GM23338 (cell line): ENCODE results near the gene CERS3. TPM values are rescaled to one million over a fixed set of nuclear protein-coding genes. Genes with fewer than 3 reads are reported as not detected.

Experiments used
- ATAC-seq: fragments of 200-7000 bp; cut with Tn5 transposase; 3 replicates; pipeline ENCODE4 v1.9.1; 2020
- DNase-seq: peaks from one replicate; pipeline ENCODE4 v3.0.0-alpha.2; 2015; ENCODE audit warnings: low spot score
- H2AFZ ChIP-seq: fragments of 200-600 bp; sonication (generic); 2 replicates; pipeline ENCODE4 v1.8.0; 2016; ENCODE audit warnings: antibody characterized with exemption, mild to moderate bottlenecking, moderate library complexity
- H3F3A ChIP-seq: fragments of 200-600 bp; sonication (generic); replicated peaks from 2 replicates; pipeline ENCODE4 v1.8.0; 2017; ENCODE audit warnings: antibody characterized with exemption, mixed run types, low read depth
- H3K27ac ChIP-seq: fragments of 200-600 bp; sonication (generic); 2 replicates; pipeline ENCODE4 v1.6.1; 2016; ENCODE audit warnings: low read depth
- H3K27me3 ChIP-seq: fragments of 200-600 bp; sonication (generic); 2 replicates; pipeline ENCODE4 v1.8.0; 2016; ENCODE audit warnings: mild to moderate bottlenecking, mixed run types, moderate library complexity; ENCODE audit not compliant: insufficient read depth
- H3K36me3 ChIP-seq: fragments of 200-600 bp; sonication (generic); 2 replicates; pipeline ENCODE4 v1.8.0; 2016; ENCODE audit warnings: mild to moderate bottlenecking; ENCODE audit not compliant: insufficient read depth
- H3K4me1 ChIP-seq: fragments of 200-600 bp; sonication (generic); 2 replicates; pipeline ENCODE4 v1.8.0; 2016; ENCODE audit warnings: mild to moderate bottlenecking, moderate library complexity; ENCODE audit not compliant: insufficient read depth
- H3K4me2 ChIP-seq: fragments of 200-600 bp; sonication (generic); 2 replicates; pipeline ENCODE4 v1.7.1; 2017; ENCODE audit warnings: mixed run types
- H3K4me3 ChIP-seq: fragments of 200-600 bp; sonication (generic); 2 replicates; pipeline ENCODE4 v1.6.1; 2016; ENCODE audit warnings: mixed run types
- H3K79me2 ChIP-seq: fragments of 200-600 bp; sonication (generic); replicated peaks from 2 replicates; pipeline ENCODE4 v1.8.0; 2017; ENCODE audit warnings: mild to moderate bottlenecking; ENCODE audit not compliant: insufficient read depth
- H3K9me2 ChIP-seq: fragments of 200-600 bp; sonication (generic); 2 replicates; pipeline ENCODE4 v1.8.0; 2017; ENCODE audit not compliant: insufficient read depth
- H4K20me1 ChIP-seq: fragments of 200-600 bp; sonication (generic); replicated peaks from 2 replicates; pipeline ENCODE4 v1.8.0; 2017; ENCODE audit warnings: mild to moderate bottlenecking; ENCODE audit not compliant: insufficient read depth
- H3K27ac Mint-ChIP-seq: 2 replicates; pipeline ENCODE4 v1.8.0; 2020; ENCODE audit warnings: inconsistent platforms, mild to moderate bottlenecking, moderate library complexity, mixed read lengths
- H3K27me3 Mint-ChIP-seq: 3 replicates; pipeline ENCODE4 v1.8.0; 2022; ENCODE audit warnings: low read depth, mild to moderate bottlenecking, moderate library complexity, mixed read lengths, inconsistent platforms; ENCODE audit not compliant: insufficient read depth, poor library complexity
- H3K36me3 Mint-ChIP-seq: 3 replicates; pipeline ENCODE4 v1.8.0; 2021; ENCODE audit warnings: low read depth, mild to moderate bottlenecking, inconsistent platforms, moderate library complexity, mixed read lengths
- H3K4me1 Mint-ChIP-seq: 3 replicates; pipeline ENCODE4 v1.8.0; 2020; ENCODE audit warnings: mild to moderate bottlenecking, inconsistent platforms, mixed read lengths
- H3K4me3 Mint-ChIP-seq: 3 replicates; pipeline ENCODE4 v1.8.0; 2021; ENCODE audit warnings: moderate library complexity, mild to moderate bottlenecking, inconsistent platforms, mixed read lengths
- H3K9me3 Mint-ChIP-seq: 3 replicates; pipeline ENCODE4 v1.8.0; 2020; ENCODE audit warnings: moderate library complexity, mild to moderate bottlenecking, inconsistent platforms, mixed read lengths
- ETS1 ChIP-seq: IDR thresholded peaks from 2 replicates; pipeline ENCODE4 v1.6.1; 2016; ENCODE audit warnings: antibody characterized with exemption
- REST ChIP-seq: IDR thresholded peaks from one replicate; pipeline ENCODE4 v1.6.1; 2018; ENCODE audit warnings: antibody characterized with exemption; ENCODE audit not compliant: unreplicated experiment
- ZNF114 ChIP-seq: fragments of 250-450 bp; sonication (Bioruptor Pico); IDR thresholded peaks from 2 replicates; pipeline ENCODE4 v1.5.0; 2020; ENCODE audit warnings: mild to moderate bottlenecking, moderate library complexity
- ZNF331 ChIP-seq: fragments of 250-450 bp; sonication (Bioruptor Pico); IDR thresholded peaks from 2 replicates; pipeline ENCODE4 v1.5.0; 2020; ENCODE audit warnings: low read depth, mild to moderate bottlenecking, moderate library complexity
- ZNF462 ChIP-seq: fragments of 250-450 bp; sonication (Bioruptor Pico); IDR thresholded peaks from 2 replicates; pipeline ENCODE4 v1.5.0; 2020; ENCODE audit warnings: mild to moderate bottlenecking, moderate library complexity
- polyA plus RNA-seq: library from polyadenylated mRNA; unstranded; fragments of >200 nt; fragmentation: Nextera tagmentation; extraction: Ambion mirVana; gene quantifications from 2 replicates; pipeline ENCODE4 v1.2.1, GENCODE V29; 2016
- total RNA-seq: library from RNA; depleted of rRNA; stranded (reverse); fragments of >200 nt; shearing (Covaris generic); gene quantifications from 2 replicates; pipeline ENCODE4 v1.2.3, GENCODE V29; 2014

CERS3 gene
- total and polyA plus RNA-seq, 2 experiments from 2014 or later, result 1.8 to 2.2 TPM

- peaks cover 10% of the 10 kb centered on the region; the same call in 1 of the 2 replicates for H3K4me1 ChIP-seq
- H3K27me3 Mint-ChIP-seq, result no peaks in the 10 kb centered on the region
- peak; percentile 81; the same call in 1 of the 2 replicates for TF ChIP-seq ZNF462
- 0 out of 2 replicates have a peak, but pooled peaks have one; percentile 20 for TF ChIP-seq ZNF114 (CRISPR knock-in tag)
- TF ChIP-seq ZNF331 (CRISPR knock-in tag), result no peak
- TF ChIP-seq ETS1, result no peak
- TF ChIP-seq REST, result no peak
- no peak overlapping the region for H3K4me2 ChIP-seq
- peaks cover 12% of the 10 kb centered on the region; the same call in 2 of the 3 replicates for H3K9me3 Mint-ChIP-seq
- ATAC-seq (peak; percentile 93), DNase-seq (peak; percentile 11)
- H3K36me3 Mint-ChIP-seq, result peaks cover 6% of the 10 kb centered on the region; the same call in 1 of the 3 replicates
- H3K27me3 ChIP-seq, result no peaks in the 10 kb centered on the region
- H3K27ac Mint-ChIP-seq, result 0 out of 2 replicates have a peak overlapping the region, but pooled peaks have one; percentile 1
- H3K36me3 ChIP-seq, result peaks cover 17% of the 10 kb centered on the region; the same call in 1 of the 2 replicates
- no peak overlapping the region for H3K4me3 ChIP-seq
- H4K20me1 ChIP-seq, result no peaks in the 10 kb centered on the region
- H3K9me2 ChIP-seq, result peaks cover 8% of the 10 kb centered on the region
- peak overlapping the region; percentile 87; the same call in 1 of the 2 replicates for H2AFZ ChIP-seq
- no peak overlapping the region for H3K4me3 Mint-ChIP-seq
- no peaks in the 10 kb centered on the region for H3K79me2 ChIP-seq
- peaks cover 19% of the 10 kb centered on the region for H3K4me1 Mint-ChIP-seq
- no peak overlapping the region for H3K27ac ChIP-seq
- no peaks in the 10 kb centered on the region for H3F3A ChIP-seq
These were observed 67.7 kb downstream of the CERS3 start for GRCh38 chr15:100461049-100461448.
